ENCODE measurements around the gene HIRA.
"Not testable (repeated sequence)": the region's sequence is repeated elsewhere in the genome, so short reads cannot be mapped to it uniquely, and the experiment has no call there.

Gene HIRA

GRCh38 chr22:19442166-19442565 is 10.6 kb upstream of the HIRA start:
- DNase-seq: no peak

- DNase-seq: no peak
Measured at GRCh38 chr22:19440411-19441195, 9.1 kb upstream of the HIRA start.

- DNase-seq: no peak
Measured at GRCh38 chr22:19438298-19438697, 6.8 kb upstream of the HIRA start.

GRCh38 chr22:19436444-19437161 is 5.1 kb upstream of the HIRA start:
- DNase-seq: not testable (repeated sequence)

GRCh38 chr22:19434829-19435580 is 3.5 kb upstream of the HIRA start:
- DNase-seq: no peak

GRCh38 chr22:19434401-19434800 is 2.9 kb upstream of the HIRA start:
- no peak for DNase-seq

GRCh38 chr22:19432133-19432851 is 759 bp upstream of the HIRA start, which contains the start of gene MRPL40:
TSS of gene MRPL40 (plus strand) at chr22:19432545. CDS start at chr22:19432555, 10 bp downstream.
- peak; percentile 84 for DNase-seq

- peak; percentile 2 for DNase-seq
Measured at GRCh38 chr22:19430890-19431541, 517 bp downstream of the HIRA start.

- DNase-seq: peak; percentile 47
Measured at GRCh38 chr22:19429950-19430889, 1.3 kb downstream of the HIRA start.

GRCh38 chr22:19424186-19424500 is 7.4 kb downstream of the HIRA start:
- DNase-seq: no peak

- DNase-seq: no peak
Measured at GRCh38 chr22:19422440-19423301, 8.9 kb downstream of the HIRA start.

GRCh38 chr22:19420321-19420720 is 11.2 kb downstream of the HIRA start:
- DNase-seq: no peak

- DNase-seq: peak; percentile 45
Measured at GRCh38 chr22:19419464-19420178, 11.9 kb downstream of the HIRA start.

GRCh38 chr22:19419086-19419463 is 12.5 kb downstream of the HIRA start:
- DNase-seq: peak; percentile 57

GRCh38 chr22:19412923-19413322 is 18.6 kb downstream of the HIRA start:
- DNase-seq: no peak

GRCh38 chr22:19412478-19412877 is 19.1 kb downstream of the HIRA start:
- DNase-seq: no peak

GRCh38 chr22:19411690-19412045 is 19.9 kb downstream of the HIRA start:
- DNase-seq: no peak

GRCh38 chr22:19410941-19411689 is 20.4 kb downstream of the HIRA start:
- no peak for DNase-seq
